GM21619 (cell line): ENCODE results near the gene ZNF254.
A peak's percentile ranks its signal among the peaks of the same experiment; 100 is the strongest.
"Not testable (repeated sequence)": the region's sequence is repeated elsewhere in the genome, so short reads cannot be mapped to it uniquely, and the experiment has no call there.

Experiments used
- ATAC-seq: cut with Tn5 transposase; IDR thresholded peaks from one replicate; pipeline ENCODE4 v1.9.1; 2021; ENCODE audit not compliant: unreplicated experiment

Gene ZNF254

DNA sequence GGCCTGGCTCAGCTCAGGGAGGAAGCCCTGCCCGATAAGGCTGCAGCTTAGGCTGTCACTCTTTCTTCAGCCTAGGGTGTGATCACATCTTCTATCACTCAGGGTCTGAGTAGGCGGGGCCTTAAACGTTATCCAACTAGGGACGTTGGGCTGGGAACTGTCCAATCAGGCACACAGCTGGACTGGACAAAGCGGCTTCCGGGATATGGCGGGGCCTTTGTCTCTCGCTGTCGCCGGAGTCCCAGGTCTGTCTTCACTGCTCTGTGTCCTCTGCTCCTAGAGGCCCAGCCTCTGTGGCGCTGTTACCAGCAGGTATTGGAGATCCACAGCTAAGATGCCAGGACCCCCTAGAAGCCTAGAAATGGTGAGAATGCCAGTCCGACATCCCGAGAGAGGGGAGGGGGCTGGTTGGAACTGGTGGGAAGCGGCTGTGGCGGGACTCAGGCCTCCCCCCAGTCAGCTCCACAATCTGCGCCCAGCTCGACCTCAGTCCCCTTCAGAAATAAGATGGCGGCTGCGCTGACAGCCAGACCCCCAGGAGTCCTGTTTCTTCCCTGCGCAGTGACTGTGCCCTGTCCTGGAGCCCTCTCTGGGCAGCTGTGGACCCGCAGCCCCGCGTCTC, at the start of gene ZNF254:
ZNF254 (plus strand) TSS at position 214 of the 622 bp plus-strand sequence; CDS start at position 335, 121 bp downstream.
- ATAC-seq: peak; percentile 99

DNA sequence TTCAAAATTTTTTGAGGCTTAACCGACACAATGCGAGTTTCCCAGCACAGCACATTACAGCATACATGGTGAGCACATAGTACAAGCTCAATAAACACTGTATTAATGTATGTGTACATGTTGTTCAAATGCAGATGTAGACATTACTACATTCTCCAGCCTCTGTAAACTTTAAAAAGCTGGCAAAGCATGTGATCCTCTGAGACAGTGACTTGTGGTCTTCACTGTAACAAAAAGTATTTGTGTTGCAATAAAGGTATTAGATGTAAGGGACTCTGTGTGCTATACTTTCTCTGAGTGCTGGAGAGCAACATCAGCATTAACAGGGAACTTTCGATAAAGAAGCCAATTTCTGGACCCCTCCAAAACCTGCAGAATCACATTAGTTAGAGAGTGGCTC, 46.4 kb upstream of the ZNF254 start:
- ATAC-seq: no peak

GRCh38 chr19:24041326-24041725, 45.7 kb upstream of the ZNF254 start:
- not testable (repeated sequence) for ATAC-seq

DNA sequence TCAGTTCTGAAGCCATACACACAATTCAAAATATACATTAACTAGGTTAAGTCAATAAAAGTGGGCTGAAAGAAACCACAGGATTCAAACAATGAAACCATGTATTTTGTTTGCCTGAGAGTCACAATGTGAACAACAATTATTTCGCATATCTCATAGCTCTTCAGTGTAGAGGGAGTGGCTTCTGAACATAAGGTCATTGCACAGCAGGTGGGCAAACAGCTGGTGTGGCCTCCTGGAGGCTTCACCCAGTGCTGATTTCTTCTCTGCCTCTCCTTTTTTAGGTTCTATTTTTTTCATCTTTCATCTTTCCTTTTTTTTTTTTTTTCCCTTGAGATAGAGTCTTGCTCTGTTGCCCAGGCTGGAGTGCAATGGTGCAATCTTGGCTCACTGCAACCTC, 40.4 kb upstream of the ZNF254 start:
- no peak for ATAC-seq

DNA sequence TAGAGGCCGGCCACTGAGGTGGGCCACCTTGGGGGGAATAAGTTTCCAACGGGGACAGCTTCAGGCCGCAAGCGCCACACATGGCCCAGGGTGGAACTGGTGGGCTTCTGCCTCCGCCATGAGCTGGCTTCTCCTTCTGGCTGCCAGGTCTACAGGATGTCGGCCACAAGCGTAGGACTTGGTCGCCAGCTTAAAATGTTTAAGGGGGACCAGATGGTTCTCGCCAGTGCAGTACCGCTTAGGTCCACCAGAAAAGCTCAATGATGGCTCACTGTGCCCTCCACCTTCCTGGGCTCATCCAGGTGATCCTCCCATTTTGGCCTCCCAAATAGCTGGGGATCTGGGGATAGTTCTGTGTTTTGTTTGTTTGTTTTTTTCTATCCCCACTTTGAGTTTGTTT, 38.7 kb upstream of the ZNF254 start:
- no peak for ATAC-seq

DNA sequence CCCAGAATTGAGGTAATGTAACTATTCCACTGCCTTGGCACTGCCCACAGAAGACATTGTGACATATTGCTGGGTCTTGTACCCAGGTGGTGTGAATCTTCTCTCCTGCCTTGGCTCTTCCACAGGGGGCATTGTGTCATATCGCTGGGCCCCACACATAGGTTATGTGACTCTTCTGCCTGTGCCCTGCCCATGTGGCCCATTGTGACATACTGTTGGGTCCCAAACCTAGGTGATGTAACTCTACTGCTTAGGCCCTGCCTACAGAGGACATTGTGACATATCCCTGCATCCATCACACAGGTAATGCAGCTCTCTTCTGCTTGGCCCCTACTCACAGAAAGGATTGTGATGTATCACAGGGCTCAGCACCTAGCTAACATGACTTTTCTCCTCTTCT, 37.5 kb upstream of the ZNF254 start:
- no peak for ATAC-seq

DNA sequence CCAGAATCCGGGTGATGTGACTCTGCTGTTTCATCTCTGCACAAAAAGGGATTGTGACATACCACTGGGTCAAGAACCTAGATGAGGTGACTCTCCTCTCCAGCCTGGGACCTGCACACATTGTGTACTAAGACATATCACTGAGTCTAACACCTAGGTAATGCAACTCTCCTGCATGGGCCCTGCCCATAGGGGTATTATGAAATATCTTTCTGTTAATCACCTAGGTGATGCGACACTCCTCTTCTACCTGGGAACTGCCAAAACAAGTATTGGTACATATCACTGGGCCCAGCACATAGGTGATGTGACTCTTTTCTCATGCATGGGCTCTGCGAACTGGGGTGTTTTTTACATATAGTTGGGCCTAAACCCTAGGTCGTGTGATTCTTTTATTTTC, 35.5 kb upstream of the ZNF254 start:
- ATAC-seq: no peak

GRCh38 chr19:24052811-24053210, 34.2 kb upstream of the ZNF254 start:
- no peak for ATAC-seq

DNA sequence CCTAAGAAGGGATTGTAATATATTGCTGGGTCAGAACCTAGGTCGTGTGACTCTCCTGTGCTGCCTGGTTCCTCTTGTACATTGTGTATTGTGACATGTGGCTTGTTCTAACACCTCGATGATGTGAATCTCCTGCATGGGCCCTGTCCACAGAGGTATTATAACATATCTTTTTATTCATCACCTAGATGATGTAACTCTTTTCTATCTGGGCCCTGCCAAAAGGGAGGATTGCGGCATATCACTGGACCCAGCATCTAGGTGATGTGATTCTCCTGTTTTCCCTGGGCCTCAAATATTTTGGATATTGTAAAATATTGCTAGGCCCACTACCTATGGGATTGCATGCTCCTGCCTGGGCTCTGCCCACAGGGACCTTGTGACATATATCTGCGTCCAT, 33.4 kb upstream of the ZNF254 start:
- ATAC-seq: no peak

- ATAC-seq: no peak
Observed at GRCh38 chr19:24054044-24054935, 32.7 kb upstream of the ZNF254 start.

DNA sequence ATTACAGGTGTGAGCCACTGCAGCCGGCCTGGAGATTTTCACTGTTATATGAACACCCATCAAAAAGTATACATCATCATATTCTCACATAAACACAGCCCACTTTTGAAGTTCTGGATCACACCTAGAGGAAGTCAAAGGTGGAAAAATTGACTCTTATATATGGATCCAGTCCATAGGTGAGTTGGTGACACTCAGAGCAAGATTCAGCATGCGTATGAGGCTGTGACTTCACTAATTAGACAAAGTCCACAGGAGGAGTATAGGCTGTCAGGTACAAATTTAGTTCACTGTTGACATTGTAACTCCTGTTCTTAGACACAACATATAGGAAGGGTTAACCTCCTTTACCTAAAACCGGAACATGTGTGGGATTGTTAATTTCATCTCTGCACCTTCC, 31.4 kb upstream of the ZNF254 start:
- ATAC-seq: no peak

GRCh38 chr19:24057144-24057543, 29.8 kb upstream of the ZNF254 start:
- no peak for ATAC-seq

DNA sequence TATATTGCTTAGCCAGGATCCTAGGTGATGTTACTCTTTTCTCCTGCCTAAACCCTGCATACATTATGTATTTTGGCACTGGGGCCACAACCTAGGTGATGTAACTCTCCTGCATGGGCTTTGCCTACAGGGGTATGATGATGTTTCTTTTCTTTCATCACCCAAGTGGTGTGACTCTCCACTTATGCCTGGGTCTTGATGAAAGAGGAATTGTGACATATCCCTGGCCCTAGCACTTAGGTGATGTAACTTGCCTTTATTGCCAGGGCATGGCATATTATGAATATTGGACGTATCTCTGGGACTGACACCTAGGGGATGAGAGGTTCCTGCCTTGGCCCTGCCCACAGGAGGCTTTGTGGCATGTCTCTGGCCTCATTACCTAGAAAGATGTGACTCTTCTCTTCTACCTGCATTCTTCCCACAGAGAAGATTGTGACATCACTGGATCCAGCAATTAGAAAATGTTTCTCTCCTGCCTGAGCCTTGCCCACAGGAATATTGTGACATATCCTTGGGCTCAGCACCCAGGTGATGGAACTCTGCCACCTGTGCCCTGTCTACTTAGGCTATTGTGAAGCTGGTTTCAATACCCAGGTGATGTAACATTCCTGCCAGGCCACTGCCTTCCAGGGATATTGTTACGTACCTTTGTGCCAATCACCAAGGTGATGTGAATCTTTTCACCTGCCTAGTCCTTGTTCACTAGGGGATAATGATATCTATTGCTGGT, 27.3 kb upstream of the ZNF254 start:
- ATAC-seq: no peak

- ATAC-seq: no peak
Observed at GRCh38 chr19:24060687-24061356, 26.2 kb upstream of the ZNF254 start.

GRCh38 chr19:24062190-24062589, 24.8 kb upstream of the ZNF254 start:
- no peak for ATAC-seq

DNA sequence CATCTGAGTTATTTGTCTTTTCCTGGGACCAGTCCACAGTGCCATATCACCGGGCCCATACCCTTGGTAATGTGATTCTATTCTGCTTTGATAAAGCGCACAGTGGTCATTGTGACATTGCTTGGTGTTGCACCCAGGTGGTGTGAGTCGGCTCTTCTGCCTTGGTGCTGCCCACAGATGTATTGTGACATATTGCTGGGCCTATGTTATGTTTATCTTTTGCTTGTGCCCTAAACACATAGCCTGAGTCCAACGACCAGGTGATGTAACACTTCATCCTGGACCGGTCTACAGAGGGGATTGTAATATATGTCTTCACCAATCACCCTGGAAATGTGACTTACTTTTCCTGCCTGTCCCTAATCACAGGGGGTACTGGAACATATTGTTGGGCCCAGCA, 23.7 kb upstream of the ZNF254 start:
- no peak for ATAC-seq

DNA sequence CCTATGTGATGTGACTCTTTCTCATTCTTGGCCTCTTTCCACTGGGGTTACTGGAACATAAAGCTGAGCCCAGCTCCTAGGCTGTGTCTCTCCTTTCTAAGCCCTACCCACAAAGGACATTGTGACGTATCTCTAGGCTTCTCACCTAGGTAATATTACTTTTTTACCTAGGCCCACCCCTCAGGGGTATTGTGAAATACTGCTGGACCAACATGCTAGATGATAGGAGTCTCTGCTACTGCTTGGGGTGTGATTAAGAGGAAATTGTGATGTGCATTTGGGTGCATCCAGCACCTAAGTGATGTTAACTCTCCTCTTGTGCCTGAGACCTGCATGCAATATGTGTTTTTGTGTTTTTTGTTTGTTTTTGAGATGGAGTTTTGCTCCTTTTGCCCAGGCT, 22.8 kb upstream of the ZNF254 start:
- no peak for ATAC-seq

DNA sequence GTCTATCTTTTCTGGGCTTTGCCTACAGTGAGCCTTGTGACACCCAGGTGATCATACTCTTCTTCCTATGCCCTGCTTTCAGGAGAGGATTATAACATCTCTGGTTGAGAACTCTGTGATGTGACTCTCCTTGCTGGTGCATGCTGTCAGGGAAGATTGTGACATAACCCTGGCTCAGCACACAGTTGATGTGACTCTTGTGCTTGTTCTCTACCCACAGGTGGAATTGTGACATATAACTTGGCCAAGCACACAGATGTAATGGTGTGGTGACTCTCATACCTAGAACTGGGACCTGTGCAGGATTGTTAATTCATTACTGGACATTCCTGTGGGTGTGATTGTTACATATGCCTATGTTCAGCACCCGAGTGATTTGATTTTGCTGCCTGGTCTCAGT, 21.7 kb upstream of the ZNF254 start:
- ATAC-seq: no peak

- no peak for ATAC-seq
Observed at GRCh38 chr19:24065865-24066604, 21.0 kb upstream of the ZNF254 start.

- ATAC-seq: no peak
Observed at GRCh38 chr19:24069905-24070657, 16.9 kb upstream of the ZNF254 start.
